HepG2 (cell line): Measurements from ENCODE around the gene BRSK2. TPM values are rescaled to one million over a fixed set of nuclear protein-coding genes. Genes with fewer than 3 reads are reported as not detected.

ENCODE experiments used
- ATAC-seq: fragments of 200-7000 bp; cut with Tn5 transposase; 3 replicates; pipeline ENCODE4 v1.9.1; 2020; ENCODE audit warnings: mild to moderate bottlenecking, moderate library complexity
- BruUV-seq: library from RNA; stranded (reverse); fragments of 400-500 nt; replicated peaks from 2 replicates; lab custom pipeline; 2021; lab: Mats Ljungman, UMichigan
- CTCF ChIA-PET: fragments of 300-600 bp; formaldehyde crosslinking; extraction: SDS; loops from one replicate; lab custom pipeline; 2021; ENCODE audit warnings: low total read pairs, inconsistent platforms, low intra/inter-chr PET ratio; lab: Yijun Ruan, JAX
- POLR2A ChIA-PET: fragments of 350-600 bp; sonication (Branson Sonifier 250); formaldehyde crosslinking; loops from one replicate; lab custom pipeline; 2020; ENCODE audit warnings: antibody characterized with exemption, inconsistent platforms; lab: Yijun Ruan, JAX
- DNase-seq: peaks from one replicate; pipeline ENCODE4 v3.0.0-alpha.2; 2015; ENCODE audit warnings: low spot score
- FAIRE-seq: peaks from 3 replicates; lab custom pipeline; 2011; peaks lifted over from hg19 to GRCh38; lab: Jason Lieb, UNC
- H2AFZ ChIP-seq: one replicate; pipeline ENCODE4 v1.6.1; 2011; ENCODE audit warnings: low read length, inconsistent platforms
- H3K27ac ChIP-seq: fragments of 300-600 bp; 3 replicates; pipeline ENCODE4 v1.8.0; 2011; ENCODE audit warnings: mixed run types, mild to moderate bottlenecking, mixed read lengths, low read length, inconsistent platforms; ENCODE audit not compliant: insufficient read depth; ENCODE audit errors: extremely low read length
- H3K27me3 ChIP-seq, 2 experiments: fragments of 200-600 bp in 1 of 2; 2 replicates in 1 of 2; 3 replicates in 1 of 2; pipeline versions ENCODE4 v1.6.0 to v1.8.0; 2011; ENCODE audit warnings: low read length in 2 of 2, mild to moderate bottlenecking in 2 of 2, moderate library complexity in 2 of 2, inconsistent platforms in 1 of 2; ENCODE audit not compliant: insufficient read depth in 2 of 2, control insufficient read depth in 1 of 2
- H3K36me3 ChIP-seq, 2 experiments: fragments of 200-600 bp in 1 of 2; replicated peaks in 1 of 2; 2 replicates in 1 of 2; 3 replicates in 1 of 2; pipeline versions ENCODE4 v1.5.1 to v1.8.0; 2011; ENCODE audit warnings: low read length in 2 of 2, inconsistent platforms in 1 of 2; ENCODE audit not compliant: insufficient read depth in 2 of 2, control insufficient read depth in 1 of 2
- H3K4me1 ChIP-seq: 2 replicates; pipeline ENCODE4 v1.5.1; 2012; ENCODE audit warnings: low read length, inconsistent platforms; ENCODE audit not compliant: insufficient read depth
- H3K4me2 ChIP-seq: 2 replicates; pipeline ENCODE4 v1.6.0; 2011; ENCODE audit warnings: low read depth, low read length, inconsistent platforms
- H3K4me3 ChIP-seq, 3 experiments: fragments of 200-600 bp in 1 of 3; sonication (generic), shearing (Covaris generic) in 1 of 3; replicated peaks in 1 of 3; 2 replicates each; pipeline ENCODE4 v1.5.1; 2011 to 2016; ENCODE audit warnings: low read length in 3 of 3, inconsistent platforms in 2 of 3, low read depth in 2 of 3, mild to moderate bottlenecking in 2 of 3, control low read depth in 1 of 3, mixed read lengths in 1 of 3; ENCODE audit not compliant: insufficient read depth in 1 of 3
- H3K79me2 ChIP-seq: one replicate; pipeline ENCODE4 v1.6.1; 2011; ENCODE audit warnings: low read length, inconsistent platforms; ENCODE audit not compliant: insufficient read depth
- H3K9ac ChIP-seq: 2 replicates; pipeline ENCODE4 v1.6.0; 2011; ENCODE audit warnings: mild to moderate bottlenecking, low read depth, low read length, inconsistent platforms; ENCODE audit not compliant: insufficient read depth
- H3K9me3 ChIP-seq: 2 replicates; pipeline ENCODE4 v1.5.1; 2012; ENCODE audit warnings: mild to moderate bottlenecking, low read length
- H4K20me1 ChIP-seq: 2 replicates; pipeline ENCODE4 v1.6.0; 2011; ENCODE audit warnings: inconsistent platforms, mild to moderate bottlenecking, low read length, moderate library complexity; ENCODE audit not compliant: insufficient read depth
- CSRNP2 ChIP-seq: sonication (generic); formaldehyde crosslinking; conservative IDR thresholded peaks from 2 replicates; pipeline ENCODE4 v1.8.0; 2022; ENCODE audit warnings: low read depth, missing genetic modification reagents
- GLI4 ChIP-seq: sonication (generic); formaldehyde crosslinking; IDR thresholded peaks from 2 replicates; pipeline ENCODE4 v1.5.1; 2020; ENCODE audit warnings: missing genetic modification reagents, mild to moderate bottlenecking, moderate library complexity, borderline replicate concordance
- TAF15 ChIP-seq: fragments of 200-400 bp; formaldehyde crosslinking; IDR thresholded peaks from one replicate; pipeline ENCODE4 v1.6.1; 2018; ENCODE audit warnings: mild to moderate bottlenecking, low read depth, low read length; ENCODE audit not compliant: poor library complexity, severe bottlenecking
- XBP1 ChIP-seq: sonication (generic); formaldehyde crosslinking; IDR thresholded peaks from 2 replicates; pipeline ENCODE4 v1.5.0; 2020; ENCODE audit warnings: missing genetic modification reagents
- ZBED4 ChIP-seq: sonication (generic); formaldehyde crosslinking; IDR thresholded peaks from 2 replicates; pipeline ENCODE4 v1.4.0; 2020; ENCODE audit warnings: missing genetic modification reagents, borderline replicate concordance
- ZNF18 ChIP-seq: sonication (generic); formaldehyde crosslinking; IDR thresholded peaks from 2 replicates; pipeline ENCODE4 v1.8.0; 2022; ENCODE audit warnings: mild to moderate bottlenecking, missing genetic modification reagents; ENCODE audit not compliant: insufficient replicate concordance
- ZNF180 ChIP-seq: sonication (generic); formaldehyde crosslinking; IDR thresholded peaks from 2 replicates; pipeline ENCODE4 v1.4.0; 2020; ENCODE audit warnings: low read depth, missing genetic modification reagents, borderline replicate concordance
- WGBS: methylation state at CpG from one replicate; pipeline ENCODE4 v1.1.6; 2017; ENCODE audit warnings: low lambda C conversion rate; 5-methylcytosine and 5-hydroxymethylcytosine counted together
- in situ Hi-C: cut with HindIII; loops from 2 replicates; pipeline ENCODE4 v1.10.0; 2017; ENCODE audit warnings: low pct_unique_long_range_greater_than_20kb; ENCODE audit not compliant: extremely low pct_ligation_motif_present
- intact Hi-C: fragments of 100-400 bp; cut with micrococcal nuclease; formaldehyde crosslinking; loops from one replicate; pipeline ENCODE4 v1.10.0; 2022; ENCODE audit not compliant: unreplicated experiment
- polyA plus RNA-seq, 8 experiments: library from polyadenylated mRNA; depleted of rRNA in 3 of 8; stranded (reverse) in 7 of 8; unstranded in 1 of 8; fragments of >200 nt; fragmentation: Illumina TruSeq in 4 of 8; extraction: Trizol in 4 of 8; gene quantifications; 2 replicates each; pipeline versions ENCODE4 v1.2.1 to v1.2.3, GENCODE V29; 2011 to 2016; ENCODE audit warnings: low read depth in 4 of 8, missing spikeins in 1 of 8, mixed read lengths in 1 of 8; ENCODE audit not compliant: insufficient read depth in 1 of 8
- total RNA-seq, 5 experiments: library from RNA; depleted of rRNA; stranded (reverse); fragments of >200 nt; fragmentation: Illumina TruSeq; extraction: Trizol; gene quantifications; 2 replicates each; pipeline ENCODE4 v1.2.3, GENCODE V29; 2016; ENCODE audit warnings: low read depth in 1 of 5

Gene BRSK2
- total and polyA plus RNA-seq, 2 of the 13 experiments (the other 11 are each of a cell fraction or from before 2014, with no cell fraction given), result 0.74 to 1.1 TPM

GRCh38 chr11:1481483-1481825 lies 91.7 kb downstream of the BRSK2 start:
- in situ Hi-C loops (no loop called here), intact Hi-C loops (no loop called here)
- H3K4me1 ChIP-seq, result no peaks in the 10 kb centered on the region
- POLR2A ChIA-PET, result no interaction called here
- H3K9me3 ChIP-seq, result no peaks in the 10 kb centered on the region
- ATAC-seq (no peak), DNase-seq (no peak)
- no TSS peak for BruUV-seq
- no peaks in the 10 kb centered on the region for H3K27me3 ChIP-seq
- no peak overlapping the region for H3K27ac ChIP-seq
- peaks cover 14 to 20% of the 10 kb centered on the region in 2 experiments; a peak in 4 of 5 replicates for H3K36me3 ChIP-seq
- no peak overlapping the region for H2AFZ ChIP-seq
- H4K20me1 ChIP-seq, result peaks cover 5% of the 10 kb centered on the region; the same call in 1 of the 2 replicates
- CTCF ChIA-PET, result no interaction called here
- no peak overlapping the region for H3K4me2 ChIP-seq
- no peak overlapping the region for H3K9ac ChIP-seq
- no peaks in the 10 kb centered on the region for H3K79me2 ChIP-seq
- TF ChIP-seq ZNF18 (CRISPR knock-in tag) (no peak), GLI4 (CRISPR knock-in tag) (no peak), CSRNP2 (CRISPR knock-in tag) (no peak), TAF15 (no peak), ZNF180 (CRISPR knock-in tag) (no peak), XBP1 (CRISPR knock-in tag) (no peak), ZBED4 (no peak)
- TF ChIP-seq, all 625 proteins: peak for 0
- H3K4me3 ChIP-seq, result no peak overlapping the region
- FAIRE-seq, result no peak
- WGBS, result 97% methylated on average over 2 of the region's 2 CpGs
